Stimulated activated CD4-positive, alpha-beta T cell treated with anti-CD3 and anti-CD28 coated beads, TNF-alpha, amount 100 ng/mL, for 4 hours (primary cell): ENCODE data around the gene ING4.

Experiments
- DNase-seq, 3 experiments: peaks; one replicate each; pipeline ENCODE4 v3.0.0-alpha.2; 2020; ENCODE audit warnings: low read depth in 3 of 3

Gene ING4

GRCh38 chr12:6635856-6636531 lies 26.9 kb downstream of the ING4 start, which contains the start of gene LPAR5:
LPAR5 (minus strand) TSS chr12:6635959; CDS start chr12:6621248, 14,711 bp downstream.
- no peak for DNase-seq

- peak in 2 of 3 experiments; percentile 26 to 35 for DNase-seq
These were observed 27.5 kb downstream of the ING4 start for GRCh38 chr12:6635375-6635855.

- peak in 1 of 3 experiments; percentile 36 for DNase-seq
These were observed 30.6 kb downstream of the ING4 start for GRCh38 chr12:6632026-6632983.

GRCh38 chr12:6631549-6631961 lies 31.4 kb downstream of the ING4 start:
- DNase-seq: no peak

GRCh38 chr12:6630736-6631135 lies 32.2 kb downstream of the ING4 start:
- no peak for DNase-seq

- DNase-seq: no peak
These were observed 35.3 kb downstream of the ING4 start for GRCh38 chr12:6627616-6628015.

- no peak for DNase-seq
These were observed 36.1 kb downstream of the ING4 start for GRCh38 chr12:6626654-6627283.

- DNase-seq: no peak
These were observed 42.0 kb downstream of the ING4 start for GRCh38 chr12:6620885-6621274.

GRCh38 chr12:6620137-6620884 lies 42.6 kb downstream of the ING4 start:
- no peak for DNase-seq

GRCh38 chr12:6618483-6619225 lies 44.3 kb downstream of the ING4 start:
- DNase-seq: no peak

GRCh38 chr12:6615802-6616201 lies 47.1 kb downstream of the ING4 start:
- DNase-seq: no peak

GRCh38 chr12:6614513-6615172 lies 48.3 kb downstream of the ING4 start:
- DNase-seq: no peak

- DNase-seq: no peak
These were observed 49.0 kb downstream of the ING4 start for GRCh38 chr12:6613776-6614512.

- DNase-seq: no peak
These were observed 49.7 kb downstream of the ING4 start for GRCh38 chr12:6613015-6613775.

- DNase-seq: no peak
These were observed 50.3 kb downstream of the ING4 start for GRCh38 chr12:6612652-6613014.

GRCh38 chr12:6612247-6612646 lies 50.7 kb downstream of the ING4 start:
- no peak for DNase-seq

- no peak for DNase-seq
These were observed 54.2 kb downstream of the ING4 start for GRCh38 chr12:6608592-6609281.
